MCF 10A (cell line): ENCODE data around the gene GYPC. TPM values are rescaled to one million over a fixed set of nuclear protein-coding genes. Genes with fewer than 3 reads are reported as not detected.
"Not testable (repeated sequence)": the region's sequence is repeated elsewhere in the genome, so short reads cannot be mapped to it uniquely, and the experiment has no call there.

Source experiments
- BruUV-seq: library from RNA; stranded (reverse); fragments of 400-500 nt; replicated peaks from 2 replicates; lab custom pipeline; 2021; lab: Mats Ljungman, UMichigan
- CTCF ChIA-PET: fragments of 300-600 bp; sonication (Branson Sonifier 250); formaldehyde crosslinking; extraction: SDS; loops from one replicate; lab custom pipeline; 2021; ENCODE audit warnings: antibody characterized with exemption, inconsistent platforms; lab: Yijun Ruan, JAX
- POLR2A ChIA-PET: fragments of 300-600, 350-650 bp; sonication (Branson Sonifier 250); formaldehyde crosslinking; extraction: SDS; loops from one replicate; lab custom pipeline; 2020; ENCODE audit warnings: antibody characterized with exemption, inconsistent platforms; lab: Yijun Ruan, JAX
- DNase-seq: peaks from one replicate; pipeline ENCODE4 v3.0.0-alpha.2; 2018; ENCODE audit not compliant: unreplicated experiment
- H3K27ac Mint-ChIP-seq: one replicate; pipeline ENCODE4 v1.8.0; 2022; ENCODE audit warnings: mild to moderate bottlenecking, low read depth, mixed read lengths; ENCODE audit not compliant: unreplicated experiment
- H3K27me3 Mint-ChIP-seq: one replicate; pipeline ENCODE4 v1.8.0; 2022; ENCODE audit warnings: mixed read lengths; ENCODE audit not compliant: insufficient read depth, unreplicated experiment
- H3K36me3 Mint-ChIP-seq: one replicate; pipeline ENCODE4 v1.8.0; 2022; ENCODE audit warnings: mild to moderate bottlenecking, moderate library complexity, mixed read lengths; ENCODE audit not compliant: insufficient read depth, unreplicated experiment
- H3K4me1 Mint-ChIP-seq: one replicate; pipeline ENCODE4 v1.8.0; 2022; ENCODE audit warnings: mixed read lengths; ENCODE audit not compliant: insufficient read depth, unreplicated experiment
- H3K4me3 Mint-ChIP-seq: one replicate; pipeline ENCODE4 v1.8.0; 2022; ENCODE audit warnings: mild to moderate bottlenecking, moderate library complexity, mixed read lengths; ENCODE audit not compliant: unreplicated experiment
- H3K9me3 Mint-ChIP-seq: one replicate; pipeline ENCODE4 v1.8.0; 2022; ENCODE audit warnings: mixed read lengths; ENCODE audit not compliant: unreplicated experiment
- intact Hi-C: fragments of 100-400 bp; cut with micrococcal nuclease; formaldehyde crosslinking; loops from 2 replicates; pipeline ENCODE4 v1.14.1; 2022
- total RNA-seq: library from RNA; stranded (reverse); gene quantifications from 2 replicates; pipeline ENCODE4 v1.2.3, GENCODE V29; 2022
- TF ChIP-seq, protein P1 (sequence below): fragments of 200-600 bp; IDR thresholded peaks from one replicate; pipeline ENCODE4 v1.8.0; 2022; ENCODE audit warnings: antibody characterized with exemption, mild to moderate bottlenecking; ENCODE audit not compliant: unreplicated experiment

GYPC gene
- total RNA-seq, 1 experiment from 2014 or later = not detected

GRCh38 chr2:126686286-126686685 is 30.3 kb downstream of the GYPC start:
- Mint-ChIP-seq H3K27me3 (peaks cover 19% of the 10 kb centered on the region), H3K4me3 (no peak overlapping the region), H3K9me3 (no peaks in the 10 kb centered on the region), H3K4me1 (no peaks in the 10 kb centered on the region), H3K36me3 (no peaks in the 10 kb centered on the region), H3K27ac (no peak overlapping the region)
- TF ChIP-seq, protein P1, sequence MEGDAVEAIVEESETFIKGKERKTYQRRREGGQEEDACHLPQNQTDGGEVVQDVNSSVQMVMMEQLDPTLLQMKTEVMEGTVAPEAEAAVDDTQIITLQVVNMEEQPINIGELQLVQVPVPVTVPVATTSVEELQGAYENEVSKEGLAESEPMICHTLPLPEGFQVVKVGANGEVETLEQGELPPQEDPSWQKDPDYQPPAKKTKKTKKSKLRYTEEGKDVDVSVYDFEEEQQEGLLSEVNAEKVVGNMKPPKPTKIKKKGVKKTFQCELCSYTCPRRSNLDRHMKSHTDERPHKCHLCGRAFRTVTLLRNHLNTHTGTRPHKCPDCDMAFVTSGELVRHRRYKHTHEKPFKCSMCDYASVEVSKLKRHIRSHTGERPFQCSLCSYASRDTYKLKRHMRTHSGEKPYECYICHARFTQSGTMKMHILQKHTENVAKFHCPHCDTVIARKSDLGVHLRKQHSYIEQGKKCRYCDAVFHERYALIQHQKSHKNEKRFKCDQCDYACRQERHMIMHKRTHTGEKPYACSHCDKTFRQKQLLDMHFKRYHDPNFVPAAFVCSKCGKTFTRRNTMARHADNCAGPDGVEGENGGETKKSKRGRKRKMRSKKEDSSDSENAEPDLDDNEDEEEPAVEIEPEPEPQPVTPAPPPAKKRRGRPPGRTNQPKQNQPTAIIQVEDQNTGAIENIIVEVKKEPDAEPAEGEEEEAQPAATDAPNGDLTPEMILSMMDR = no peak
- ChIA-PET POLR2A (no interaction called here), CTCF (no interaction called here)
- BruUV-seq = no TSS peak
- no peak for DNase-seq
- intact Hi-C loops = no loop called here

GRCh38 chr2:126686841-126687485 is 31.0 kb downstream of the GYPC start:
- peaks cover 14% of the 10 kb centered on the region for H3K27me3 Mint-ChIP-seq
- H3K27ac Mint-ChIP-seq = no peak overlapping the region
- CTCF ChIA-PET = interaction anchor here (0.8 to 1.2 kb wide), 2 partner anchors 23 to 49 kb away, joined by 3 read pairs; no protein-coding TSS in a partner anchor

DNA sequence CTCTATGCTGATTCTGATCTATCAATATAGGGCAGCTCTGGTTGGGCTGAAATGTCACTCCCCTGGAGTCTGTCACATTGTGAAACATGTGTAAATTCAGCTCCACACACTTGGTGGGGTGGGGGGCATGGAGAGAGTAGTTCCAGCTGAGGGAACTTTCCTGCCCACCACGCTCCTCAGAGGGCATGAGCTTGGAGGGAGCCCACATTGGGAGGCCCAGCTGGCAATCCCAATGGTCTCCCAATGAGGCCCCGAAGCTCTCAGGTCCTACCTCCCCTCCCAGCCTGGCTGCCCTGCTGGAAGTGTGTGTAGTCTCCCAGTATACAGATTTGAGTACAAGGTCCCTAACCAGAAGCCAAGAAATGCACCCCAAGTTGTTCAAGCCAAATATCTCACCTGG is 31.5 kb downstream of the GYPC start:
- CTCF ChIA-PET = interaction anchor here (0.6 to 1.2 kb wide), 3 partner anchors 23 to 311 kb away, joined by 3 read pairs; no protein-coding TSS in a partner anchor
- Mint-ChIP-seq H3K27me3 (peaks cover 14% of the 10 kb centered on the region), H3K36me3 (no peaks in the 10 kb centered on the region), H3K4me1 (no peaks in the 10 kb centered on the region), H3K4me3 (no peak overlapping the region), H3K27ac (no peak overlapping the region), H3K9me3 (no peaks in the 10 kb centered on the region)
- no TSS peak for BruUV-seq
- TF ChIP-seq, protein P1 = no peak
- intact Hi-C loops = no loop called here
- POLR2A ChIA-PET = no interaction called here
- DNase-seq = no peak

More at GRCh38 chr2:126686841-126687485, 31.0 kb downstream of the GYPC start:
- TF ChIP-seq, protein P1 = no peak
- BruUV-seq = no TSS peak
- POLR2A ChIA-PET = no interaction called here
- no peaks in the 10 kb centered on the region for H3K9me3 Mint-ChIP-seq
- no peaks in the 10 kb centered on the region for H3K4me1 Mint-ChIP-seq
- DNase-seq = no peak
- intact Hi-C loops = no loop called here
- H3K4me3 Mint-ChIP-seq = no peak overlapping the region
- H3K36me3 Mint-ChIP-seq = no peaks in the 10 kb centered on the region

- H3K36me3 Mint-ChIP-seq, H3K4me1 Mint-ChIP-seq, BruUV-seq, H3K9me3 Mint-ChIP-seq, H3K4me3 Mint-ChIP-seq, DNase-seq, CTCF ChIA-PET, H3K27ac Mint-ChIP-seq, intact Hi-C loops, POLR2A ChIA-PET: not testable (repeated sequence)
- peaks cover 14% of the 10 kb centered on the region for H3K27me3 Mint-ChIP-seq
These were observed 32.6 kb downstream of the GYPC start for GRCh38 chr2:126688594-126688993.

- intact Hi-C loops, H3K36me3 Mint-ChIP-seq, CTCF ChIA-PET, H3K4me3 Mint-ChIP-seq, POLR2A ChIA-PET, DNase-seq, H3K27ac Mint-ChIP-seq, H3K9me3 Mint-ChIP-seq, H3K4me1 Mint-ChIP-seq, BruUV-seq: not testable (repeated sequence)
- peaks cover 33% of the 10 kb centered on the region for H3K27me3 Mint-ChIP-seq
These were observed 36.3 kb downstream of the GYPC start for GRCh38 chr2:126692241-126692640.

- H3K9me3 Mint-ChIP-seq = not testable (repeated sequence)
These were observed 37.1 kb downstream of the GYPC start for GRCh38 chr2:126692934-126693592.

More at GRCh38 chr2:126692934-126693592, 37.1 kb downstream of the GYPC start:
- H3K36me3 Mint-ChIP-seq, H3K27ac Mint-ChIP-seq, H3K4me3 Mint-ChIP-seq, POLR2A ChIA-PET, CTCF ChIA-PET, BruUV-seq, DNase-seq, H3K4me1 Mint-ChIP-seq, intact Hi-C loops: not testable (repeated sequence)
- peaks cover 33% of the 10 kb centered on the region for H3K27me3 Mint-ChIP-seq
